HepG2 (cell line): ENCODE measurements around the gene SRXN1. TPM values are rescaled to one million over a fixed set of nuclear protein-coding genes. Genes with fewer than 3 reads are reported as not detected.
A peak's percentile ranks its signal among the peaks of the same experiment; 100 is the strongest.

Experiments
- AGO2 ChIP-seq: fragments of 200-400 bp; formaldehyde crosslinking; optimal IDR thresholded peaks from 2 replicates; pipeline ENCODE3; 2017; ENCODE audit warnings: mild to moderate bottlenecking, low read depth, low read length, moderate library complexity
- CC2D1A ChIP-seq: sonication (generic); formaldehyde crosslinking; IDR thresholded peaks from 2 replicates; pipeline ENCODE4 v1.8.1; 2023; ENCODE audit warnings: mild to moderate bottlenecking, missing genetic modification reagents
- CSRNP1 ChIP-seq: sonication (generic); formaldehyde crosslinking; IDR thresholded peaks from 2 replicates; pipeline ENCODE4 v1.8.1; 2023; ENCODE audit warnings: mild to moderate bottlenecking, missing genetic modification reagents
- HBP1 ChIP-seq: IDR thresholded peaks from 2 replicates; pipeline ENCODE4 v1.6.1; 2016; ENCODE audit warnings: low read depth, control low read depth
- HDAC2 ChIP-seq: sonication (generic); formaldehyde crosslinking; IDR thresholded peaks from 2 replicates; pipeline ENCODE4 v1.4.0; 2020; ENCODE audit warnings: missing genetic modification reagents
- HMG20A ChIP-seq: IDR thresholded peaks from 2 replicates; pipeline ENCODE4 v1.6.1; 2016; ENCODE audit warnings: borderline replicate concordance
- MEIS2 ChIP-seq: sonication (generic); formaldehyde crosslinking; IDR thresholded peaks from 2 replicates; pipeline ENCODE4 v1.9.0; 2021; ENCODE audit warnings: mild to moderate bottlenecking, missing genetic modification reagents
- NFE2 ChIP-seq: sonication (generic); formaldehyde crosslinking; IDR thresholded peaks from 2 replicates; pipeline ENCODE4 v1.4.0; 2020; ENCODE audit warnings: missing genetic modification reagents
- NFE2L2 ChIP-seq: fragments of 150-350 bp; IDR thresholded peaks from 2 replicates; pipeline ENCODE4 v1.6.1; 2014; ENCODE audit warnings: low read length
- NFKBIZ ChIP-seq: IDR thresholded peaks from 2 replicates; pipeline ENCODE4 v1.6.1; 2018; ENCODE audit warnings: missing genetic modification reagents, missing compliant biosample characterization
- NPAS2 ChIP-seq: sonication (generic); formaldehyde crosslinking; IDR thresholded peaks from 2 replicates; pipeline ENCODE4 v1.8.0; 2022; ENCODE audit warnings: mild to moderate bottlenecking, missing genetic modification reagents, borderline replicate concordance
- PAXIP1 ChIP-seq: sonication (generic); formaldehyde crosslinking; conservative IDR thresholded peaks from 2 replicates; pipeline ENCODE4 v1.4.0; 2020; ENCODE audit warnings: mild to moderate bottlenecking, missing genetic modification reagents, moderate library complexity
- PITX1 ChIP-seq: sonication (generic); formaldehyde crosslinking; IDR thresholded peaks from 2 replicates; pipeline ENCODE4 v1.5.1; 2020; ENCODE audit warnings: mild to moderate bottlenecking, missing genetic modification reagents
- POLR2AphosphoS2 ChIP-seq: IDR thresholded peaks from 2 replicates; pipeline ENCODE4 v1.6.1; 2011; ENCODE audit warnings: low read depth, low read length, improper control_type of control experiment
- RARA ChIP-seq: IDR thresholded peaks from 2 replicates; pipeline ENCODE4 v1.6.1; 2016; ENCODE audit warnings: missing genetic modification reagents, missing compliant biosample characterization
- SIN3A ChIP-seq: IDR thresholded peaks from 2 replicates; pipeline ENCODE4 v1.6.1; 2011; ENCODE audit warnings: low read depth, mild to moderate bottlenecking, control low read depth, low read length, borderline replicate concordance
- SOX6 ChIP-seq, 2 experiments: fragments of 450-650 bp in 1 of 2; sonication (generic) in 1 of 2; formaldehyde crosslinking in 1 of 2; IDR thresholded peaks; 2 replicates each; pipeline versions ENCODE4 v1.4.0 to v1.6.1; 2017 to 2020; ENCODE audit warnings: antibody characterized with exemption in 1 of 2, mild to moderate bottlenecking in 1 of 2, missing genetic modification reagents in 1 of 2
- SYNCRIP ChIP-seq: fragments of 200-400 bp; formaldehyde crosslinking; IDR thresholded peaks from 2 replicates; pipeline ENCODE4 v1.6.1; 2018; ENCODE audit warnings: mild to moderate bottlenecking, low read depth, low read length; ENCODE audit not compliant: insufficient read depth
- TARDBP ChIP-seq: sonication (generic); formaldehyde crosslinking; IDR thresholded peaks from 2 replicates; pipeline ENCODE4 v1.8.0; 2022; ENCODE audit warnings: mild to moderate bottlenecking, missing genetic modification reagents
- YEATS2 ChIP-seq: sonication (generic); formaldehyde crosslinking; IDR thresholded peaks from 2 replicates; pipeline ENCODE4 v1.4.0; 2020; ENCODE audit warnings: missing genetic modification reagents, borderline replicate concordance
- ZGPAT ChIP-seq: IDR thresholded peaks from 2 replicates; pipeline ENCODE4 v1.6.1; 2016; ENCODE audit warnings: mild to moderate bottlenecking
- ZNF615 ChIP-seq: sonication (generic); formaldehyde crosslinking; IDR thresholded peaks from 2 replicates; pipeline ENCODE4 v1.5.0; 2020; ENCODE audit warnings: mild to moderate bottlenecking, missing genetic modification reagents, borderline replicate concordance
- polyA plus RNA-seq, 8 experiments: library from polyadenylated mRNA; depleted of rRNA in 3 of 8; stranded (reverse) in 7 of 8; unstranded in 1 of 8; fragments of >200 nt; fragmentation: Illumina TruSeq in 4 of 8; extraction: Trizol in 4 of 8; gene quantifications; 2 replicates each; pipeline versions ENCODE4 v1.2.1 to v1.2.3, GENCODE V29; 2011 to 2016; ENCODE audit warnings: low read depth in 4 of 8, missing spikeins in 1 of 8, mixed read lengths in 1 of 8; ENCODE audit not compliant: insufficient read depth in 1 of 8
- total RNA-seq, 5 experiments: library from RNA; depleted of rRNA; stranded (reverse); fragments of >200 nt; fragmentation: Illumina TruSeq; extraction: Trizol; gene quantifications; 2 replicates each; pipeline ENCODE4 v1.2.3, GENCODE V29; 2016; ENCODE audit warnings: low read depth in 1 of 5

The SRXN1 gene
- total and polyA plus RNA-seq, 2 of the 13 experiments (the other 11 are each of a cell fraction or from before 2014, with no cell fraction given): 29.9 to 87.7 TPM

GRCh38 chr20:645318-646106 is 7.5 kb downstream of the SRXN1 start (continued):
- TF ChIP-seq NFE2 (CRISPR knock-in tag) (no peak), NFKBIZ (CRISPR knock-in tag) (no peak), PITX1 (CRISPR knock-in tag) (no peak; the same call in none of the 2 replicates), NPAS2 (no peak), CC2D1A (CRISPR knock-in tag) (no peak), MEIS2 (CRISPR knock-in tag) (peak; percentile 30; the same call in 1 of the 2 replicates), YEATS2 (CRISPR knock-in tag) (peak; percentile 57; the same call in 1 of the 2 replicates), ZNF615 (no peak), SIN3A (peak; percentile 63; the same call in 1 of the 2 replicates), HMG20A (CRISPR knock-in tag) (no peak), RARA (CRISPR knock-in tag) (peak; percentile 71), ZGPAT (CRISPR knock-in tag) (peak; percentile 76), AGO2 (peak; percentile 78), POLR2AphosphoS2 (no peak), SYNCRIP (no peak), HBP1 (no peak), PAXIP1 (CRISPR knock-in tag) (peak; percentile 65), CSRNP1 (no peak), TARDBP (CRISPR knock-in tag) (peak; percentile 79), HDAC2 (CRISPR knock-in tag) (peak; percentile 87), SOX6 (IDR thresholded peaks at IDR 0.05) (no peak), SOX6 (CRISPR knock-in tag; IDR thresholded peaks at IDR 0.05) (peak; percentile 82), NFE2L2 (peak; percentile 17; the same call in 1 of the 2 replicates)
